GM12865 (cell line): ENCODE data around the gene SCUBE3.

ENCODE experiments used
- DNase-seq: peaks from one replicate; pipeline ENCODE4 v3.0.0; 2010; ENCODE audit warnings: low read depth
- H3K4me3 ChIP-seq: 2 replicates; pipeline ENCODE4 v1.5.1; 2011; ENCODE audit warnings: mild to moderate bottlenecking, low read depth, low read length, control low read depth
- TF ChIP-seq, protein P1 (sequence below): IDR thresholded peaks from 2 replicates; pipeline ENCODE4 v1.5.1; 2011; ENCODE audit warnings: low read length, control low read depth, low read depth, inconsistent platforms; ENCODE audit not compliant: insufficient read depth; ENCODE audit errors: missing control alignments

SCUBE3 gene

DNA sequence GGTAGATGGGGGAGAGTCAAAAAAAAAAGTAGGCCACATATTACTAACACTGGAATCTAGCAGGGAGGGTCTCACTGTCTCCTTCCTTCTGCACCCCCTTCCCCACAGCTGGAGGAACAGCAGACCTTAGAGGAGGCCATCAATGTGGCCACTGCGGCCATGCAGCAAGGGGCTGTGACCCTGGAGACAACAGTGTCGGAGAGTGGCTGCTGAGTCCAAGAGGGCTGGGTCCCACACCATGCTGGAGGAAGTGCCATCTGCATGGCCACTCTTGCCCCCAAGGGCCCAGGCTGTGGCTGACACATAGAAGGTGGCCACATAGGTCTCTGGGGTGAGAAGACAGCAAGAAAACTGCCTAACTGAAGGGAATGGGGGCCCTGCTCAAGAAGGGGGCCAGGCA, 81.3 kb downstream of the SCUBE3 start:
- no peak overlapping the region for H3K4me3 ChIP-seq
- TF ChIP-seq, protein P1, sequence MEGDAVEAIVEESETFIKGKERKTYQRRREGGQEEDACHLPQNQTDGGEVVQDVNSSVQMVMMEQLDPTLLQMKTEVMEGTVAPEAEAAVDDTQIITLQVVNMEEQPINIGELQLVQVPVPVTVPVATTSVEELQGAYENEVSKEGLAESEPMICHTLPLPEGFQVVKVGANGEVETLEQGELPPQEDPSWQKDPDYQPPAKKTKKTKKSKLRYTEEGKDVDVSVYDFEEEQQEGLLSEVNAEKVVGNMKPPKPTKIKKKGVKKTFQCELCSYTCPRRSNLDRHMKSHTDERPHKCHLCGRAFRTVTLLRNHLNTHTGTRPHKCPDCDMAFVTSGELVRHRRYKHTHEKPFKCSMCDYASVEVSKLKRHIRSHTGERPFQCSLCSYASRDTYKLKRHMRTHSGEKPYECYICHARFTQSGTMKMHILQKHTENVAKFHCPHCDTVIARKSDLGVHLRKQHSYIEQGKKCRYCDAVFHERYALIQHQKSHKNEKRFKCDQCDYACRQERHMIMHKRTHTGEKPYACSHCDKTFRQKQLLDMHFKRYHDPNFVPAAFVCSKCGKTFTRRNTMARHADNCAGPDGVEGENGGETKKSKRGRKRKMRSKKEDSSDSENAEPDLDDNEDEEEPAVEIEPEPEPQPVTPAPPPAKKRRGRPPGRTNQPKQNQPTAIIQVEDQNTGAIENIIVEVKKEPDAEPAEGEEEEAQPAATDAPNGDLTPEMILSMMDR: no peak
- no peak for DNase-seq

DNA sequence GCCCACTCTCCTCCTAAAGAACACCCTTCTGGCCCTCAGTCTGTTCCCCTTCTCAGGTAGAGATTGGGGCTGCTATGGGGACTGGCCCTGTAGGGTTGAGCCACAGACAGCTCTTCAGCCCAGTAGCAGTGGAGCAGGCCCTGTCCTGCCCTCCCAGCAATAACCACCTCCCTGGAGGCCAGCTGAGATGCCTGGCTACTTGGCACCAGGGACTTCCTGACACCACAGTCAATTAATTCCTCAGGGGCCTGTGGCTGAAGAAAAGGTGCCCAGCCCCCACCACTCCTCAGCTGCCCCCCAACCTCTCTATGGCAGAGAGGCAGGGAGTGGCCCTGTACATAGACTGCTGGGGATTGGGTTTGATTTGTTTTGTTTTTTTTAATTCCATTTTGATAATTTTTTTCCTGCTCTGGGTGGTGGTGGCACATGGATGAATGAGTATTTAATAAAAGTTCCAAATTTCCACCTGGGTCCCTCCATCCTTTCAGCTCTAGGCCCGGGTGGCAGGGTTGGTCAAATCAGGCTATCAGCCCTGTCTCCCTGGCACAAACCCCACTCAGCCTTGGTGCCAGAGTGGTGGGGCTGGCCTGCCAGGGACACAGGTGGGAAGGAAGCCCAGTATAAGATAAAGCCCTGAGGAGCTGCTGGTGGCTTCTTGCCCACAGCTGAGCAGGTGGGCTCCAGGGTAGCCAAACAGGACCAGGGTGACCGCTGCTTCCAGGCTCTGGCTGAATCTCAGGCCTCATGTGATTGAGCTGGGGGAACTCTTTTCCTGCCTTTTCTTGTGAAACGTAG, 82.0 kb downstream of the SCUBE3 start:
- TF ChIP-seq, protein P1: no peak
- no peak overlapping the region for H3K4me3 ChIP-seq
- DNase-seq: no peak

DNA sequence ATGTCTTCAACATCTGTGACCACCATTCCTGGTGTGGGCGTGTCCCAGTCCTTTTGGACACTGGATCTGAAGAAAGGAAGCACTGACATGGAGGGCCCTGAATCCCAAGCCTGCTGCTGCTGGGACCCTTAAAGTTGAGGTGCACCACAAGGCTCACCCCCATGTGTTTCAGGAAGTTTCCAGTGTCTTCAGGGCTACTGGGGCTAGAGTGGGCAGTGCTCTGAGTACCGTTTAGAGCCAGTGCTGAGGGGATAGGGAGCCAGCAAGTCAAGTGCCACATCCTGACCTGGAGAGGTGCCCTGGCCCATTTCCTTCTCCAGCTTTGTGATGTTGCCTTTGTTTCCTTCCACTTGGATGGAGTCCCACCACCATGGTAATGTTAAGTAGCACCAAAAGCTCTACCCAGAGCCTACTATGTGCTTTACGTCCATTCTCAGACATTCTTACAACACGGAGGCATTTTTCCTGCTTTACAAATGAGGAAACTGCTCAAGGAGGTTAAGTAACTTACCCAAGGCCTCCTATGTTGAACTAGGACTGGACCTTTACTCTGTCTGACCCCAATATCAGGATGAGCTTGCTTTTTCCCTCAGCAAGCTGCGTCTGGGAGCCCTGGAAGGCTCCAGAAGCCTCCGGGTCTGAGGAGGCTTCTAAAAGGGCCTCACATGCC, 83.3 kb downstream of the SCUBE3 start:
- TF ChIP-seq, protein P1: no peak
- no peak overlapping the region; the same call in 1 of the 2 replicates for H3K4me3 ChIP-seq
- no peak for DNase-seq

DNA sequence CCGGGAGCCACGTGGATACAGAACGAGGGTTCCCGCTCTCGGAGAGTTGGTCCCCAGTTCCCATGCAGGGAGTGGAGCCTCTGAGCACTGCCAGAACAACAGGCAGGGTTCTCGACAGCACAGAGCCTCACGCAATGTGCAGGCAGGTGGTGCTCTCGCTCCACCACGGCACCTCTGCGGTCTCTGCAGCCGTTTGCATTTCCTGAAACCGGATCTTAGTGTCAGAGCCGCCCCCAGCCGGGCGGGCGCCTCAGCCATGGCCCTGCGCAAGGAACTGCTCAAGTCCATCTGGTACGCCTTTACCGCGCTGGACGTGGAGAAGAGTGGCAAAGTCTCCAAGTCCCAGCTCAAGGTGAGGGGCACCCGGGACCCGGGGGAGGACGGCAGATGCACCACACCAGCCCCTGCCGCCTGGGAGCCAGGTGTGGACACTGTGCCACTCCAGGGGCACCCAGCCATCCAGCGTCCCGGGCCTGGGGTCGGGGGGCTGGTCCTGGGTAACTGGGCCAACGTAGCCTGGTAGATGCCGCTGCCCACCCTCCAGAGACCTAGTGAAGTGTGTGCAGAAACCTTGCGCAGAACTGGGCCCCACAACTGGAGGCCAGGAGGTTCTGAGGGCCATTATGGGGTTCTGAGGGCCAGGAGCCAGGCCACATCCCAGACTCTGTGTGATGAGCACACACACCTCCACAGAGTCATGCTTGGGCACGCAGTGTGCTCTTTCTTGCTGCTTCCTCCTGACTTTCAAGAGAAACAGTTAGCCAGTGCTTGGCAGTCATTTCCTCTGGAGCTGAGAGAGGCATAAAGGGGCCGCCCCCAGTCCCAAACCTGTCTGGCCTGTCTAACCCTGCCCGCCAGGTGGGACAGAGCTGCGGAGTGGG, 84.1 kb downstream of the SCUBE3 start, which contains the start of gene DEF6:
DEF6 (plus strand) TSS at position 218 of the 881 bp plus-strand sequence; CDS start at position 257, 39 bp downstream.
- DNase-seq: peak; percentile 95
- H3K4me3 ChIP-seq: peak within 1 kb of the TSS; percentile 90
- TF ChIP-seq, protein P1: peak; percentile 98

DNA sequence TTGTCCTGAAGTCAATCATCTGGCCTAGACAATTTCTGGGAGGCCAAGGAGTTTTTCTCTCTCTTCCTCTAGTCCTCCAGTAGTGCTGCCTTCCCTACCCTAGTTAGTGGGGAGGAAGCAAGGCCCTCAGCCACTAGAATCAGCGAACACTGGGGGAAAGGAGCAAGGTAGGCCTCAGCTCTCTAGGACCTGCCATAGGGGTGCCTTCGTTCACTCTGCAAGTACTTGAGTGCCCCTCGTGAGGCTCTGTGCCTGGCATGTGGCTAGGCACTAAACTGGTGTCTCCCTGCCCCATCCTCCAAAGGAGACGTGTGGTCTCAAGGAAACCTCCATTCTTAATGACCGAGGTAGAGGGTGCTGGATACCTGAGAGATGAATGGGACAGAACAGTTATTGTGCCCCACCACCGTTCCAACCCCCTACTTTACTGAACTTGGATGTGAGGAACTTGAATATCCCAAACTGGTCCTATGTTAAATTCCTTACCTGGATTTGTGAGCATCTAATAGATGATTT, 84.9 kb downstream of the SCUBE3 start:
- peak overlapping the region; percentile 90 for H3K4me3 ChIP-seq
- DNase-seq: peak; percentile 35
- TF ChIP-seq, protein P1: no peak

DNA sequence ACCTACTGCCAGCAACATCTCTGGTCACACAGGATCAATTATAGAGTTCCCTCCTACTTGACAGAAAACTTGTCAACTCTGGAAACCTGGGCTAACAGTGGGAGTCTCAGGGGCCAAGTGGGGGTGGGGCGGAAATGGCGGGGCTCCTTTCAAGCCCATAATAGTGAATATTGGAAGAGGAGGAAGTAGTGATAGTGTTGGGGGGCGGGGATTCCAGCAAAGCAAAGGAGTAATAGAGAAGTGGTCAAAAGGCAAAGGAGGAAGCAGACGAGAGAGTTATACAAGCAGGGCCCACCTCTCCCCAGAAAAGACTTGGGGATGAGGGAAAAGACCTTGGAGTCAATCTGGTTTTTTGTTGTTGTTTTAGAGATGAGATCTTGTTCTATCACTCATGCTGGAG, 85.9 kb downstream of the SCUBE3 start:
- peak overlapping the region; percentile 90 for H3K4me3 ChIP-seq
- TF ChIP-seq, protein P1: no peak
- peak; percentile 49 for DNase-seq
